GM23338 (cell line): ENCODE data around the gene PDCD11. TPM values are rescaled to one million over a fixed set of nuclear protein-coding genes. Genes with fewer than 3 reads are reported as not detected.

Experiments used
- ATAC-seq: fragments of 200-7000 bp; cut with Tn5 transposase; 3 replicates; pipeline ENCODE4 v1.9.1; 2020
- DNase-seq: peaks from one replicate; pipeline ENCODE4 v3.0.0-alpha.2; 2015; ENCODE audit warnings: low spot score
- H2AFZ ChIP-seq: fragments of 200-600 bp; sonication (generic); 2 replicates; pipeline ENCODE4 v1.8.0; 2016; ENCODE audit warnings: antibody characterized with exemption, mild to moderate bottlenecking, moderate library complexity
- H3F3A ChIP-seq: fragments of 200-600 bp; sonication (generic); replicated peaks from 2 replicates; pipeline ENCODE4 v1.8.0; 2017; ENCODE audit warnings: antibody characterized with exemption, mixed run types, low read depth
- H3K27ac ChIP-seq: fragments of 200-600 bp; sonication (generic); 2 replicates; pipeline ENCODE4 v1.6.1; 2016; ENCODE audit warnings: low read depth
- H3K27me3 ChIP-seq: fragments of 200-600 bp; sonication (generic); 2 replicates; pipeline ENCODE4 v1.8.0; 2016; ENCODE audit warnings: mild to moderate bottlenecking, mixed run types, moderate library complexity; ENCODE audit not compliant: insufficient read depth
- H3K36me3 ChIP-seq: fragments of 200-600 bp; sonication (generic); 2 replicates; pipeline ENCODE4 v1.8.0; 2016; ENCODE audit warnings: mild to moderate bottlenecking; ENCODE audit not compliant: insufficient read depth
- H3K4me1 ChIP-seq: fragments of 200-600 bp; sonication (generic); 2 replicates; pipeline ENCODE4 v1.8.0; 2016; ENCODE audit warnings: mild to moderate bottlenecking, moderate library complexity; ENCODE audit not compliant: insufficient read depth
- H3K4me2 ChIP-seq: fragments of 200-600 bp; sonication (generic); 2 replicates; pipeline ENCODE4 v1.7.1; 2017; ENCODE audit warnings: mixed run types
- H3K4me3 ChIP-seq: fragments of 200-600 bp; sonication (generic); 2 replicates; pipeline ENCODE4 v1.6.1; 2016; ENCODE audit warnings: mixed run types
- H3K79me2 ChIP-seq: fragments of 200-600 bp; sonication (generic); replicated peaks from 2 replicates; pipeline ENCODE4 v1.8.0; 2017; ENCODE audit warnings: mild to moderate bottlenecking; ENCODE audit not compliant: insufficient read depth
- H3K9me2 ChIP-seq: fragments of 200-600 bp; sonication (generic); 2 replicates; pipeline ENCODE4 v1.8.0; 2017; ENCODE audit not compliant: insufficient read depth
- H4K20me1 ChIP-seq: fragments of 200-600 bp; sonication (generic); replicated peaks from 2 replicates; pipeline ENCODE4 v1.8.0; 2017; ENCODE audit warnings: mild to moderate bottlenecking; ENCODE audit not compliant: insufficient read depth
- H3K27ac Mint-ChIP-seq: 2 replicates; pipeline ENCODE4 v1.8.0; 2020; ENCODE audit warnings: inconsistent platforms, mild to moderate bottlenecking, moderate library complexity, mixed read lengths
- H3K27me3 Mint-ChIP-seq: 3 replicates; pipeline ENCODE4 v1.8.0; 2022; ENCODE audit warnings: low read depth, mild to moderate bottlenecking, moderate library complexity, mixed read lengths, inconsistent platforms; ENCODE audit not compliant: insufficient read depth, poor library complexity
- H3K36me3 Mint-ChIP-seq: 3 replicates; pipeline ENCODE4 v1.8.0; 2021; ENCODE audit warnings: low read depth, mild to moderate bottlenecking, inconsistent platforms, moderate library complexity, mixed read lengths
- H3K4me1 Mint-ChIP-seq: 3 replicates; pipeline ENCODE4 v1.8.0; 2020; ENCODE audit warnings: mild to moderate bottlenecking, inconsistent platforms, mixed read lengths
- H3K4me3 Mint-ChIP-seq: 3 replicates; pipeline ENCODE4 v1.8.0; 2021; ENCODE audit warnings: moderate library complexity, mild to moderate bottlenecking, inconsistent platforms, mixed read lengths
- H3K9me3 Mint-ChIP-seq: 3 replicates; pipeline ENCODE4 v1.8.0; 2020; ENCODE audit warnings: moderate library complexity, mild to moderate bottlenecking, inconsistent platforms, mixed read lengths
- CREB1 ChIP-seq: fragments of 250-450 bp; sonication (Bioruptor Pico); IDR thresholded peaks from 2 replicates; pipeline ENCODE4 v1.5.0; 2020; ENCODE audit warnings: low read depth, mild to moderate bottlenecking, moderate library complexity
- EZH2 ChIP-seq: fragments of 200-600 bp; sonication (generic); IDR thresholded peaks from one replicate; pipeline ENCODE4 v1.8.0; 2017; ENCODE audit warnings: antibody characterized with exemption, mild to moderate bottlenecking, low read depth; ENCODE audit not compliant: unreplicated experiment
- EZH2phosphoT487 ChIP-seq: fragments of 200-600 bp; sonication (generic); IDR thresholded peaks from one replicate; pipeline ENCODE4 v1.8.1; 2018; ENCODE audit warnings: antibody characterized with exemption; ENCODE audit not compliant: unreplicated experiment
- JUNB ChIP-seq: IDR thresholded peaks from one replicate; pipeline ENCODE4 v1.6.1; 2016; ENCODE audit warnings: antibody characterized with exemption; ENCODE audit not compliant: unreplicated experiment
- NANOG ChIP-seq: IDR thresholded peaks from 2 replicates; pipeline ENCODE4 v1.6.1; 2016; ENCODE audit warnings: antibody characterized with exemption, borderline replicate concordance
- ZNF114 ChIP-seq: fragments of 250-450 bp; sonication (Bioruptor Pico); IDR thresholded peaks from 2 replicates; pipeline ENCODE4 v1.5.0; 2020; ENCODE audit warnings: mild to moderate bottlenecking, moderate library complexity
- ZNF331 ChIP-seq: fragments of 250-450 bp; sonication (Bioruptor Pico); IDR thresholded peaks from 2 replicates; pipeline ENCODE4 v1.5.0; 2020; ENCODE audit warnings: low read depth, mild to moderate bottlenecking, moderate library complexity
- polyA plus RNA-seq: library from polyadenylated mRNA; unstranded; fragments of >200 nt; fragmentation: Nextera tagmentation; extraction: Ambion mirVana; gene quantifications from 2 replicates; pipeline ENCODE4 v1.2.1, GENCODE V29; 2016
- total RNA-seq: library from RNA; depleted of rRNA; stranded (reverse); fragments of >200 nt; shearing (Covaris generic); gene quantifications from 2 replicates; pipeline ENCODE4 v1.2.3, GENCODE V29; 2014
- TF ChIP-seq, protein P1 (sequence below), 2 experiments: fragments of 200-600 bp in 1 of 2; sonication (generic) in 1 of 2; conservative IDR thresholded peaks; 2 replicates each; pipeline versions ENCODE4 v1.5.1 to v1.6.1; 2016 to 2017; ENCODE audit warnings: antibody characterized with exemption in 2 of 2, low read depth in 2 of 2, mild to moderate bottlenecking in 2 of 2, moderate library complexity in 1 of 2
- TF ChIP-seq, protein P2 (sequence below): IDR thresholded peaks from 2 replicates; pipeline ENCODE4 v1.6.1; 2016; ENCODE audit warnings: antibody characterized with exemption
- TF ChIP-seq, protein P3 (sequence below): IDR thresholded peaks from one replicate; pipeline ENCODE4 v1.6.1; 2018; ENCODE audit warnings: antibody characterized with exemption; ENCODE audit not compliant: unreplicated experiment

Gene PDCD11
- total and polyA plus RNA-seq, 2 experiments from 2014 or later: 82.1 to 87.8 TPM

DNA sequence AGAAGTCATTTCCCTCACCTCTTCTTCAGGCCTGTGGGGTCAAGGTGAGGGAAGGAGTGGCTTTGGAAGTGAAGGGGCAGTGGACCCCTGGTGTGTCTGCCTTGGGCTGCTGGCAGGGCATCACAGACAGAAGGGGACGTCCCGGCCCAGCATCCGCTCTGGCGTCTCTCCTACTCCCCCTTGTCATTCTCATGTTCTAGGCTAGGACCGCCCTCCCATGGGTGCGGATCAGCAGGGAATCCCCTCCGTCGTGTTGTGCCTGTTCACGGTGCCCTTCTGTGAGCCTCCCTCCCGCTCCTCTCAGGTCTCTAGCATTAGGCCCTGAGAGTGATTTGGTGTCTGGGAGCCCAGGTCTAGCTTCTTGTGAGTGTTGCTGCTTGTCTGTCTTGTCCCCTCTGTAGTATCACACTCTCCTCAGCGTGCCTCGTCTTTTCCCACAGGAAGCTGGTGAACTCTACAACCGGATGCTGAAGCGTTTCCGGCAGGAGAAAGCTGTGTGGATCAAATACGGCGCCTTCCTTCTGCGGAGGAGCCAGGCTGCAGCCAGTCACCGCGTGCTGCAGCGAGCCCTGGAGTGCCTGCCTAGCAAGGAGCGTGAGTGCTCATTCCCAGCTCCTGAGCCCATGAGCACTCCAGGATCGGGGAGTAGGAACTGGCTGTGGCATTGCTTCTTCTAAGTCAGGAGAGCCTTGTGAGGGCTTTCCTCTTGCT is 47.2 kb downstream of the PDCD11 start (continued):
- TF ChIP-seq, protein P1, sequence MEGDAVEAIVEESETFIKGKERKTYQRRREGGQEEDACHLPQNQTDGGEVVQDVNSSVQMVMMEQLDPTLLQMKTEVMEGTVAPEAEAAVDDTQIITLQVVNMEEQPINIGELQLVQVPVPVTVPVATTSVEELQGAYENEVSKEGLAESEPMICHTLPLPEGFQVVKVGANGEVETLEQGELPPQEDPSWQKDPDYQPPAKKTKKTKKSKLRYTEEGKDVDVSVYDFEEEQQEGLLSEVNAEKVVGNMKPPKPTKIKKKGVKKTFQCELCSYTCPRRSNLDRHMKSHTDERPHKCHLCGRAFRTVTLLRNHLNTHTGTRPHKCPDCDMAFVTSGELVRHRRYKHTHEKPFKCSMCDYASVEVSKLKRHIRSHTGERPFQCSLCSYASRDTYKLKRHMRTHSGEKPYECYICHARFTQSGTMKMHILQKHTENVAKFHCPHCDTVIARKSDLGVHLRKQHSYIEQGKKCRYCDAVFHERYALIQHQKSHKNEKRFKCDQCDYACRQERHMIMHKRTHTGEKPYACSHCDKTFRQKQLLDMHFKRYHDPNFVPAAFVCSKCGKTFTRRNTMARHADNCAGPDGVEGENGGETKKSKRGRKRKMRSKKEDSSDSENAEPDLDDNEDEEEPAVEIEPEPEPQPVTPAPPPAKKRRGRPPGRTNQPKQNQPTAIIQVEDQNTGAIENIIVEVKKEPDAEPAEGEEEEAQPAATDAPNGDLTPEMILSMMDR (conservative IDR thresholded peaks at IDR 0.05; ENCODE audit: low read depth in 2 of 2): no peak
- TF ChIP-seq, protein P2, sequence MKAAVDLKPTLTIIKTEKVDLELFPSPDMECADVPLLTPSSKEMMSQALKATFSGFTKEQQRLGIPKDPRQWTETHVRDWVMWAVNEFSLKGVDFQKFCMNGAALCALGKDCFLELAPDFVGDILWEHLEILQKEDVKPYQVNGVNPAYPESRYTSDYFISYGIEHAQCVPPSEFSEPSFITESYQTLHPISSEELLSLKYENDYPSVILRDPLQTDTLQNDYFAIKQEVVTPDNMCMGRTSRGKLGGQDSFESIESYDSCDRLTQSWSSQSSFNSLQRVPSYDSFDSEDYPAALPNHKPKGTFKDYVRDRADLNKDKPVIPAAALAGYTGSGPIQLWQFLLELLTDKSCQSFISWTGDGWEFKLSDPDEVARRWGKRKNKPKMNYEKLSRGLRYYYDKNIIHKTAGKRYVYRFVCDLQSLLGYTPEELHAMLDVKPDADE: no peak
- TF ChIP-seq, protein P3, sequence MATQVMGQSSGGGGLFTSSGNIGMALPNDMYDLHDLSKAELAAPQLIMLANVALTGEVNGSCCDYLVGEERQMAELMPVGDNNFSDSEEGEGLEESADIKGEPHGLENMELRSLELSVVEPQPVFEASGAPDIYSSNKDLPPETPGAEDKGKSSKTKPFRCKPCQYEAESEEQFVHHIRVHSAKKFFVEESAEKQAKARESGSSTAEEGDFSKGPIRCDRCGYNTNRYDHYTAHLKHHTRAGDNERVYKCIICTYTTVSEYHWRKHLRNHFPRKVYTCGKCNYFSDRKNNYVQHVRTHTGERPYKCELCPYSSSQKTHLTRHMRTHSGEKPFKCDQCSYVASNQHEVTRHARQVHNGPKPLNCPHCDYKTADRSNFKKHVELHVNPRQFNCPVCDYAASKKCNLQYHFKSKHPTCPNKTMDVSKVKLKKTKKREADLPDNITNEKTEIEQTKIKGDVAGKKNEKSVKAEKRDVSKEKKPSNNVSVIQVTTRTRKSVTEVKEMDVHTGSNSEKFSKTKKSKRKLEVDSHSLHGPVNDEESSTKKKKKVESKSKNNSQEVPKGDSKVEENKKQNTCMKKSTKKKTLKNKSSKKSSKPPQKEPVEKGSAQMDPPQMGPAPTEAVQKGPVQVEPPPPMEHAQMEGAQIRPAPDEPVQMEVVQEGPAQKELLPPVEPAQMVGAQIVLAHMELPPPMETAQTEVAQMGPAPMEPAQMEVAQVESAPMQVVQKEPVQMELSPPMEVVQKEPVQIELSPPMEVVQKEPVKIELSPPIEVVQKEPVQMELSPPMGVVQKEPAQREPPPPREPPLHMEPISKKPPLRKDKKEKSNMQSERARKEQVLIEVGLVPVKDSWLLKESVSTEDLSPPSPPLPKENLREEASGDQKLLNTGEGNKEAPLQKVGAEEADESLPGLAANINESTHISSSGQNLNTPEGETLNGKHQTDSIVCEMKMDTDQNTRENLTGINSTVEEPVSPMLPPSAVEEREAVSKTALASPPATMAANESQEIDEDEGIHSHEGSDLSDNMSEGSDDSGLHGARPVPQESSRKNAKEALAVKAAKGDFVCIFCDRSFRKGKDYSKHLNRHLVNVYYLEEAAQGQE: no peak
- TF ChIP-seq CREB1 (CRISPR knock-in tag): no peak
- no peak for TF ChIP-seq ZNF331 (CRISPR knock-in tag)
- no peak for TF ChIP-seq EZH2

DNA sequence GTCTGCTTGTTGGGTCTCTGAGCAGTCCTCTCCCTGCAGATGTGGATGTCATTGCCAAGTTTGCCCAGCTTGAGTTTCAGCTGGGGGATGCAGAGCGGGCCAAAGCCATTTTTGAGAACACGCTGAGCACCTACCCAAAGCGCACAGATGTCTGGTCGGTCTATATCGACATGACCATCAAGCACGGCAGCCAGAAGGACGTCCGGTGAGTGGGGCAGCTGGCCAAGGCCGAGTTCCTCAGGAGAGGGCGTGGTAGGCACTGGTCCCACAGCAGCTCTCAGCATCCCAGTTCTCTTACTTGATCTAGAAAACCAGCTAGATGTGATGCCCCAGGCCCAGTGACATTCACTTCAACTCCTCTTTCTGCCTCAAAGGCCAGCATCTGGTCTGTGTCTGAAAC is 48.1 kb downstream of the PDCD11 start:
- peaks cover 8% of the 10 kb centered on the region for H3K27me3 Mint-ChIP-seq
- no peaks in the 10 kb centered on the region for H3K9me3 Mint-ChIP-seq
- Histone ChIP-seq H3K4me2 (no peak overlapping the region), H3K4me1 (no peaks in the 10 kb centered on the region), H3K27me3 (no peaks in the 10 kb centered on the region), H3F3A (no peaks in the 10 kb centered on the region), H3K27ac (no peak overlapping the region), H3K4me3 (no peak overlapping the region), H4K20me1 (peaks cover 6% of the 10 kb centered on the region; the same call in 1 of the 2 replicates), H3K79me2 (no peaks in the 10 kb centered on the region), H3K36me3 (peaks cover 51% of the 10 kb centered on the region), H3K9me2 (no peaks in the 10 kb centered on the region), H2AFZ (no peak overlapping the region)
- H3K27ac Mint-ChIP-seq: no peak overlapping the region
- no peaks in the 10 kb centered on the region for H3K4me1 Mint-ChIP-seq
- no peak overlapping the region for H3K4me3 Mint-ChIP-seq
- H3K36me3 Mint-ChIP-seq: peaks cover 87% of the 10 kb centered on the region
- no peak for ATAC-seq
- DNase-seq: no peak
- TF ChIP-seq NANOG: no peak
- no peak for TF ChIP-seq ZNF114
- TF ChIP-seq EZH2phosphoT487: no peak
- no peak for TF ChIP-seq ZNF331 (CRISPR knock-in tag)
- TF ChIP-seq CREB1 (CRISPR knock-in tag): no peak
- TF ChIP-seq, protein P3: no peak
- no peak for TF ChIP-seq JUNB
